HepG2 (cell line): ENCODE results near the gene PHRF1. TPM values are rescaled to one million over a fixed set of nuclear protein-coding genes. Genes with fewer than 3 reads are reported as not detected.

Experiments used
- ATAD3A ChIP-seq: sonication (generic); formaldehyde crosslinking; IDR thresholded peaks from 2 replicates; pipeline ENCODE4 v1.4.0; 2020; ENCODE audit warnings: missing genetic modification reagents
- ATF7-NPFF ChIP-seq: sonication (generic); formaldehyde crosslinking; IDR thresholded peaks from 2 replicates; pipeline ENCODE4 v1.8.1; 2023; ENCODE audit warnings: mild to moderate bottlenecking, low read depth, missing genetic modification reagents, moderate library complexity
- BRF2 ChIP-seq: sonication (generic); formaldehyde crosslinking; IDR thresholded peaks from 2 replicates; pipeline ENCODE4 v1.8.1; 2022; ENCODE audit warnings: mild to moderate bottlenecking, missing genetic modification reagents
- CBFB ChIP-seq: sonication (generic); formaldehyde crosslinking; IDR thresholded peaks from 2 replicates; pipeline ENCODE4 v1.4.0; 2020; ENCODE audit warnings: missing genetic modification reagents
- FLYWCH1 ChIP-seq: sonication (generic); formaldehyde crosslinking; IDR thresholded peaks from 2 replicates; pipeline ENCODE4 v1.8.1; 2023; ENCODE audit warnings: mild to moderate bottlenecking, missing genetic modification reagents
- HDAC2 ChIP-seq: sonication (generic); formaldehyde crosslinking; IDR thresholded peaks from 2 replicates; pipeline ENCODE4 v1.4.0; 2020; ENCODE audit warnings: missing genetic modification reagents
- HMG20A ChIP-seq: IDR thresholded peaks from 2 replicates; pipeline ENCODE4 v1.6.1; 2016; ENCODE audit warnings: borderline replicate concordance
- KLF13 ChIP-seq: sonication (generic); formaldehyde crosslinking; IDR thresholded peaks from 2 replicates; pipeline ENCODE4 v1.4.0; 2020; ENCODE audit warnings: mild to moderate bottlenecking, missing genetic modification reagents
- MED1 ChIP-seq: sonication (generic); formaldehyde crosslinking; IDR thresholded peaks from 2 replicates; pipeline ENCODE4 v1.4.0; 2020; ENCODE audit warnings: missing genetic modification reagents
- NAIF1 ChIP-seq: sonication (generic); formaldehyde crosslinking; IDR thresholded peaks from 2 replicates; pipeline ENCODE4 v1.5.0; 2020; ENCODE audit warnings: mild to moderate bottlenecking, missing genetic modification reagents, borderline replicate concordance
- NKX3-1 ChIP-seq: sonication (generic); formaldehyde crosslinking; IDR thresholded peaks from 2 replicates; pipeline ENCODE4 v1.5.0; 2020; ENCODE audit warnings: missing genetic modification reagents
- REPIN1 ChIP-seq: sonication (generic); formaldehyde crosslinking; IDR thresholded peaks from 2 replicates; pipeline ENCODE4 v1.8.0; 2022; ENCODE audit warnings: missing genetic modification reagents, low read depth, mild to moderate bottlenecking, borderline replicate concordance
- RERE ChIP-seq: IDR thresholded peaks from 2 replicates; pipeline ENCODE4 v1.6.1; 2016; ENCODE audit warnings: low read depth, missing genetic modification reagents, missing compliant biosample characterization
- TSC22D2 ChIP-seq: sonication (generic); formaldehyde crosslinking; IDR thresholded peaks from 2 replicates; pipeline ENCODE4 v1.5.1; 2020; ENCODE audit warnings: missing genetic modification reagents, mild to moderate bottlenecking, borderline replicate concordance
- ZBTB2 ChIP-seq: sonication (generic); formaldehyde crosslinking; IDR thresholded peaks from 2 replicates; pipeline ENCODE4 v1.8.0; 2022; ENCODE audit warnings: low read depth, missing genetic modification reagents
- ZMAT3 ChIP-seq: sonication (generic); formaldehyde crosslinking; conservative IDR thresholded peaks from 2 replicates; pipeline ENCODE4 v1.7.0; 2021; ENCODE audit warnings: missing genetic modification reagents
- ZNF18 ChIP-seq: sonication (generic); formaldehyde crosslinking; IDR thresholded peaks from 2 replicates; pipeline ENCODE4 v1.8.0; 2022; ENCODE audit warnings: mild to moderate bottlenecking, missing genetic modification reagents; ENCODE audit not compliant: insufficient replicate concordance
- ZNF567 ChIP-seq: sonication (generic); formaldehyde crosslinking; IDR thresholded peaks from 2 replicates; pipeline ENCODE4 v1.8.1; 2023; ENCODE audit warnings: mild to moderate bottlenecking, missing genetic modification reagents, borderline replicate concordance
- ZNF569 ChIP-seq: sonication (generic); formaldehyde crosslinking; IDR thresholded peaks from 2 replicates; pipeline ENCODE4 v1.5.0; 2020; ENCODE audit warnings: mild to moderate bottlenecking, missing genetic modification reagents, moderate library complexity, borderline replicate concordance
- ZSCAN22 ChIP-seq: sonication (generic); formaldehyde crosslinking; IDR thresholded peaks from 2 replicates; pipeline ENCODE4 v1.4.0; 2020; ENCODE audit warnings: mild to moderate bottlenecking, missing genetic modification reagents
- polyA plus RNA-seq, 8 experiments: library from polyadenylated mRNA; depleted of rRNA in 3 of 8; stranded (reverse) in 7 of 8; unstranded in 1 of 8; fragments of >200 nt; fragmentation: Illumina TruSeq in 4 of 8; extraction: Trizol in 4 of 8; gene quantifications; 2 replicates each; pipeline versions ENCODE4 v1.2.1 to v1.2.3, GENCODE V29; 2011 to 2016; ENCODE audit warnings: low read depth in 4 of 8, missing spikeins in 1 of 8, mixed read lengths in 1 of 8; ENCODE audit not compliant: insufficient read depth in 1 of 8
- total RNA-seq, 5 experiments: library from RNA; depleted of rRNA; stranded (reverse); fragments of >200 nt; fragmentation: Illumina TruSeq; extraction: Trizol; gene quantifications; 2 replicates each; pipeline ENCODE4 v1.2.3, GENCODE V29; 2016; ENCODE audit warnings: low read depth in 1 of 5

The PHRF1 gene
- total and polyA plus RNA-seq, 2 of the 13 experiments (the other 11 are each of a cell fraction or from before 2014, with no cell fraction given) = 8.2 to 16.7 TPM

GRCh38 chr11:554428-555226 is 21.6 kb upstream of the PHRF1 start (continued):
- TF ChIP-seq RERE (CRISPR knock-in tag) = no peak
- no peak for TF ChIP-seq BRF2
- peak; percentile 48; the same call in 1 of the 2 replicates for TF ChIP-seq HDAC2
- TF ChIP-seq HMG20A (CRISPR knock-in tag) = no peak
- TF ChIP-seq ZNF18 (CRISPR knock-in tag) = no peak
- TF ChIP-seq ZBTB2 (CRISPR knock-in tag) = peak; percentile 58; the same call in 1 of the 2 replicates
- 0 out of 2 replicates have a peak, but pooled peaks have one; percentile 47 for TF ChIP-seq CBFB (CRISPR knock-in tag)
- no peak for TF ChIP-seq MED1 (CRISPR knock-in tag)
- no peak for TF ChIP-seq TSC22D2 (CRISPR knock-in tag)
- TF ChIP-seq REPIN1 (CRISPR knock-in tag) = no peak
- no peak for TF ChIP-seq ZNF567
- TF ChIP-seq ATAD3A (CRISPR knock-in tag) = no peak
- no peak for TF ChIP-seq ZNF569 (CRISPR knock-in tag)
- TF ChIP-seq ZSCAN22 (CRISPR knock-in tag) = no peak
- no peak for TF ChIP-seq NKX3-1
- no peak for TF ChIP-seq NAIF1
- no peak for TF ChIP-seq ATF7-NPFF (CRISPR knock-in tag)
- no peak for TF ChIP-seq KLF13
- no peak for TF ChIP-seq ZMAT3 (CRISPR knock-in tag)
- no peak for TF ChIP-seq FLYWCH1 (CRISPR knock-in tag)
